Spleen (tissue), 7 donors: Measurements from ENCODE around the gene MAPK8IP3.

Source experiments
- POLR2A ChIP-seq, 3 donors: fragments of 450-650 bp; IDR thresholded peaks; one replicate each; pipeline ENCODE4 v1.5.1; 2017; ENCODE audit warnings: antibody characterized with exemption in 3 of 3, mild to moderate bottlenecking in 1 of 3
- TF ChIP-seq, protein P1 (sequence below), 11 experiments: fragments of 200-600 bp in 7 of 11; fragments of 450-650 bp in 4 of 11; sonication (generic) in 4 of 11; IDR thresholded peaks in 8 of 11; conservative IDR thresholded peaks in 3 of 11; 1 replicate in 7 of 11; 2 replicates in 4 of 11; pipeline versions ENCODE4 v1.4.0 to v1.8.0; 2016 to 2021; ENCODE audit warnings: antibody characterized with exemption in 11 of 11, inconsistent platforms in 4 of 11, mild to moderate bottlenecking in 1 of 11
- donor health status: DM: no; HTN: no; CAD: no; lungs with moderate emphysema.
- donor health status: DM: no; HTN: no; CAD: no.
- donor health status: DM: no; HTN: no; CAD: no.

DNA sequence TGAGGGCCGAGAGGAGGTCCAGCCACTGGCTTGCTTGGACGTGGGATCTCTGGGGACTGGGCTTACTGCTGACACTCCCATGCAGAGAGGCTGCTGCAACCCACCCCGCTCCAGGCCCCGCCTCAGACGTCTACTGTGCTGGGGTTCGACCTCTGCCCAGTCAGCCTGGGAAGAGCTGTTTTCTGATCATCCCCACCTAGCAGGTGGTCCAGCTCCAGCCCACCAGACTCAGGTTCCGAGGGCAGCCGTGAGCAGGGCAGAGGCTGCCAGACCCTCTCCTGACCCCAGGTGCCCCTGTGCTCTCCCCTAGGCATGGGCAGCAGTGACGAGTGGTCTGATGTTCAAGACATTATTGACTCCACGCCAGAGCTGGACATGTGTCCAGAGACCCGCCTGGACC lies 41.9 kb downstream of the MAPK8IP3 start:
- TF ChIP-seq, protein P1, sequence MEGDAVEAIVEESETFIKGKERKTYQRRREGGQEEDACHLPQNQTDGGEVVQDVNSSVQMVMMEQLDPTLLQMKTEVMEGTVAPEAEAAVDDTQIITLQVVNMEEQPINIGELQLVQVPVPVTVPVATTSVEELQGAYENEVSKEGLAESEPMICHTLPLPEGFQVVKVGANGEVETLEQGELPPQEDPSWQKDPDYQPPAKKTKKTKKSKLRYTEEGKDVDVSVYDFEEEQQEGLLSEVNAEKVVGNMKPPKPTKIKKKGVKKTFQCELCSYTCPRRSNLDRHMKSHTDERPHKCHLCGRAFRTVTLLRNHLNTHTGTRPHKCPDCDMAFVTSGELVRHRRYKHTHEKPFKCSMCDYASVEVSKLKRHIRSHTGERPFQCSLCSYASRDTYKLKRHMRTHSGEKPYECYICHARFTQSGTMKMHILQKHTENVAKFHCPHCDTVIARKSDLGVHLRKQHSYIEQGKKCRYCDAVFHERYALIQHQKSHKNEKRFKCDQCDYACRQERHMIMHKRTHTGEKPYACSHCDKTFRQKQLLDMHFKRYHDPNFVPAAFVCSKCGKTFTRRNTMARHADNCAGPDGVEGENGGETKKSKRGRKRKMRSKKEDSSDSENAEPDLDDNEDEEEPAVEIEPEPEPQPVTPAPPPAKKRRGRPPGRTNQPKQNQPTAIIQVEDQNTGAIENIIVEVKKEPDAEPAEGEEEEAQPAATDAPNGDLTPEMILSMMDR (IDR thresholded peaks at IDR 0.05 in 8 of 11, conservative IDR thresholded peaks at IDR 0.05 in 3 of 11): no peak
- TF ChIP-seq POLR2A (IDR thresholded peaks at IDR 0.05): no peak
